Measurements from ENCODE around the gene MBOAT1. TPM values are rescaled to one million over a fixed set of nuclear protein-coding genes. Genes with fewer than 3 reads are reported as not detected.

Gene MBOAT1
- total RNA-seq, 1 experiment from 2014 or later, result 22.0 TPM

GRCh38 chr6:20200761-20201630, 11.3 kb downstream of the MBOAT1 start:
- H2AFZ ChIP-seq, result no peak overlapping the region
- H3F3A ChIP-seq (ENCODE audit: insufficient read depth, low read depth), result peaks cover 7% of the 10 kb centered on the region; the same call in 1 of the 2 replicates
- POLR2A ChIA-PET (ENCODE audit: unreplicated experiment), result interaction anchor here (0.7 kb wide), 2 partner anchors 15 to 1568 kb away, joined by 11 to 12 read pairs; no protein-coding TSS in a partner anchor
- no peaks in the 10 kb centered on the region for H3K27me3 ChIP-seq (ENCODE audit: insufficient read depth, low read depth)
- peak overlapping the region; percentile 57 for H3K27ac ChIP-seq
- H3K9me2 ChIP-seq (ENCODE audit: insufficient read depth), result no peaks in the 10 kb centered on the region
- H3K4me1 ChIP-seq (replicated peaks; ENCODE audit: insufficient read depth), result peaks cover 16% of the 10 kb centered on the region
- DNase-seq, result no peak
- intact Hi-C loops (cut with micrococcal nuclease; ENCODE audit: unreplicated experiment), result no loop called here
- BruUV-seq (replicated peaks), result no TSS peak
- no peak overlapping the region for H3K4me3 ChIP-seq
- no peak for TF ChIP-seq EZH2 (IDR thresholded peaks at IDR 0.05; ENCODE audit: low read depth)
- no peaks in the 10 kb centered on the region for H4K20me1 ChIP-seq (ENCODE audit: insufficient read depth)
- H3K4me2 ChIP-seq, result no peak overlapping the region
- H3K79me2 ChIP-seq (ENCODE audit: low read depth), result no peaks in the 10 kb centered on the region
- H3K9me3 ChIP-seq (ENCODE audit: insufficient read depth, low read depth), result no peaks in the 10 kb centered on the region
- no peaks in the 10 kb centered on the region for H3K36me3 ChIP-seq (ENCODE audit: low read depth)
- CTCF ChIA-PET, result no interaction called here

DNA sequence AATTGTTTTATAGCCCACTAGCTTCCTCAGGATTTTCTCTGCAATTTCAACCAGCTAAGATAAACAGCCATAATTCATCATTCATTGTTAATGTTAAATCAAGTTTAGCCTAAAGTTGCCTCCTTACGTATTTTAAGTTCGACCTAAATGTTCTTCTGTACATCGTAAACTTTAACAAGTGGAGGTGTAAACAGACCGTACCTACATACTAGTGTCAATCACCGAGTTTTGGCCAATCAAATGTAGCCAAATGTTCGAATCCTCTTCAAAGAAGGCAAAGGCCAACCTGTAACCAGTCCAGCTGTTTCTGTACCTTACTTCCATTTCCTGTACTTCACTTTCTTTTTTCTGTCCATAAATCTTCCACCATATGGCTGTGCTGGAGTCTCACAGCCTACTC, 13.5 kb downstream of the MBOAT1 start:
- CTCF ChIA-PET, result no interaction called here
- TF ChIP-seq, protein P1, sequence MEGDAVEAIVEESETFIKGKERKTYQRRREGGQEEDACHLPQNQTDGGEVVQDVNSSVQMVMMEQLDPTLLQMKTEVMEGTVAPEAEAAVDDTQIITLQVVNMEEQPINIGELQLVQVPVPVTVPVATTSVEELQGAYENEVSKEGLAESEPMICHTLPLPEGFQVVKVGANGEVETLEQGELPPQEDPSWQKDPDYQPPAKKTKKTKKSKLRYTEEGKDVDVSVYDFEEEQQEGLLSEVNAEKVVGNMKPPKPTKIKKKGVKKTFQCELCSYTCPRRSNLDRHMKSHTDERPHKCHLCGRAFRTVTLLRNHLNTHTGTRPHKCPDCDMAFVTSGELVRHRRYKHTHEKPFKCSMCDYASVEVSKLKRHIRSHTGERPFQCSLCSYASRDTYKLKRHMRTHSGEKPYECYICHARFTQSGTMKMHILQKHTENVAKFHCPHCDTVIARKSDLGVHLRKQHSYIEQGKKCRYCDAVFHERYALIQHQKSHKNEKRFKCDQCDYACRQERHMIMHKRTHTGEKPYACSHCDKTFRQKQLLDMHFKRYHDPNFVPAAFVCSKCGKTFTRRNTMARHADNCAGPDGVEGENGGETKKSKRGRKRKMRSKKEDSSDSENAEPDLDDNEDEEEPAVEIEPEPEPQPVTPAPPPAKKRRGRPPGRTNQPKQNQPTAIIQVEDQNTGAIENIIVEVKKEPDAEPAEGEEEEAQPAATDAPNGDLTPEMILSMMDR (conservative IDR thresholded peaks at IDR 0.05), result no peak
- TF ChIP-seq EZH2 (IDR thresholded peaks at IDR 0.05; ENCODE audit: low read depth), result no peak
- H4K20me1 ChIP-seq (ENCODE audit: insufficient read depth), result no peaks in the 10 kb centered on the region

DNA sequence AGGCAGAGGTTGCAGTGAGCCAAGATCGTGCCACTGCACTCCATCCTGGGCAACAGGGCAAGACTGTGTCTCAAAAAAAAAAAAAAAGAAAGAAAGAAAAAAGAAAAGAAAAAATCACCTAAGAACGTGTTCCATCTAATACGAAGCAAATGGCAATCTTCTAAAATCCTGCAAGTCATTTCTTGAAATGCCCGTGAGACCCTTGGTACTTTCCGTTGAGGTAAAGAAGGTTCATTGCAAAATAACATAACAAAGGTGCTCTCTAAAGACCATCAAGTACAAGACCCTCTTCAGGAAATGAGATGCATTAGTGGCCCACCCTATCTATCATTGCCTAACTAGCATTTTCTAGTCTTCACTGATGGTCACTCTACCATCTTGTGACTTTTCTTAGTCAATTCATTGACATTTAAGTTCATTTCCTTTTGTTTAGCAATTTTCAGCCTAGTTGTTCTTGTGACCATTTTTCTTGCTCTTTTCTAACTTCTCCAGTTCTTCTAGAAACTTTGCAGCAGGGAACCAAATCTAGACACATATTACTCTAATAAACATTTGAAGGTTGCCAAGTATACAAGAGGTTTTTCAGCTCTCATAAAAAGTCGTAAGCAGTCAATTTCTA, 14.0 kb downstream of the MBOAT1 start:
- Histone ChIP-seq H3F3A (ENCODE audit: insufficient read depth, low read depth) (peaks cover 7% of the 10 kb centered on the region; the same call in 1 of the 2 replicates), H3K4me1 (replicated peaks; ENCODE audit: insufficient read depth) (peaks cover 16% of the 10 kb centered on the region), H3K9me2 (ENCODE audit: insufficient read depth) (no peaks in the 10 kb centered on the region), H2AFZ (no peak overlapping the region), H3K79me2 (ENCODE audit: low read depth) (no peaks in the 10 kb centered on the region), H3K27ac (no peak overlapping the region), H3K36me3 (ENCODE audit: low read depth) (no peaks in the 10 kb centered on the region), H4K20me1 (ENCODE audit: insufficient read depth) (no peaks in the 10 kb centered on the region), H3K9me3 (ENCODE audit: insufficient read depth, low read depth) (no peaks in the 10 kb centered on the region), H3K4me2 (no peak overlapping the region), H3K4me3 (no peak overlapping the region), H3K27me3 (ENCODE audit: insufficient read depth, low read depth) (no peaks in the 10 kb centered on the region)
- ChIA-PET CTCF (no interaction called here), POLR2A (ENCODE audit: unreplicated experiment) (no interaction called here)
- no peak for TF ChIP-seq EZH2 (IDR thresholded peaks at IDR 0.05; ENCODE audit: low read depth)
- TF ChIP-seq, protein P1 (conservative IDR thresholded peaks at IDR 0.05), result no peak
- intact Hi-C loops (cut with micrococcal nuclease; ENCODE audit: unreplicated experiment), result no loop called here
- DNase-seq, result no peak
- no TSS peak for BruUV-seq (replicated peaks)

More for the DNA sequence above, 13.5 kb downstream of the MBOAT1 start:
- Histone ChIP-seq H3K36me3 (ENCODE audit: low read depth) (no peaks in the 10 kb centered on the region), H3K4me2 (no peak overlapping the region), H3K79me2 (ENCODE audit: low read depth) (no peaks in the 10 kb centered on the region), H2AFZ (no peak overlapping the region), H3K27me3 (ENCODE audit: insufficient read depth, low read depth) (no peaks in the 10 kb centered on the region), H3K9me2 (ENCODE audit: insufficient read depth) (no peaks in the 10 kb centered on the region), H3F3A (ENCODE audit: insufficient read depth, low read depth) (peaks cover 7% of the 10 kb centered on the region; the same call in 1 of the 2 replicates), H3K4me1 (replicated peaks; ENCODE audit: insufficient read depth) (peaks cover 16% of the 10 kb centered on the region), H3K9me3 (ENCODE audit: insufficient read depth, low read depth) (no peaks in the 10 kb centered on the region), H3K27ac (no peak overlapping the region), H3K4me3 (no peak overlapping the region)
- no TSS peak for BruUV-seq (replicated peaks)
- DNase-seq, result no peak
- intact Hi-C loops (cut with micrococcal nuclease; ENCODE audit: unreplicated experiment), result no loop called here
- POLR2A ChIA-PET (ENCODE audit: unreplicated experiment), result no interaction called here
